ENCODE results near the gene DHRS12. TPM values are rescaled to one million over a fixed set of nuclear protein-coding genes. Genes with fewer than 3 reads are reported as not detected.

The DHRS12 gene, protein sequence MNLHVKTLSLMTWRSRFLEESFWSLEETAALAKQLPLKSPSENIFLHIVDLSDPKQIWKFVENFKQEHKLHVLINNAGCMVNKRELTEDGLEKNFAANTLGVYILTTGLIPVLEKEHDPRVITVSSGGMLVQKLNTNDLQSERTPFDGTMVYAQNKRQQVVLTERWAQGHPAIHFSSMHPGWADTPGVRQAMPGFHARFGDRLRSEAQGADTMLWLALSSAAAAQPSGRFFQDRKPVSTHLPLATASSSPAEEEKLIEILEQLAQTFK
- total RNA-seq, result 5.2 TPM

GRCh38 chr13:51803422-51804294, at the start of gene DHRS12:
Gene DHRS12, minus strand, starts transcription at chr13:51804163. Its CDS starts 4,504 bp downstream, at chr13:51799659.
- Histone ChIP-seq H3K9ac (ENCODE audit: low read depth in 1 of 3, low read length in 3 of 3) (peak within 1 kb of the TSS; percentile 96 to 99 (median 97)), H3K27me3 (ENCODE audit: control insufficient read depth in 3 of 3, insufficient read depth in 3 of 3, low read length in 3 of 3) (no peaks in the 10 kb centered on the region), H3K9me3 (ENCODE audit: control insufficient read depth in 3 of 3, low read length in 3 of 3) (no peaks in the 10 kb centered on the region), H3K4me1 (ENCODE audit: control insufficient read depth in 3 of 3, insufficient read depth in 3 of 3, low read length in 3 of 3) (peaks cover 39 to 50% (median 44%) of the 10 kb centered on the region in 3 donors), H3K27ac (ENCODE audit: low read depth, low read length) (peak within 1 kb of the TSS; percentile 98), H3K4me3 (ENCODE audit: low read length in 3 of 3) (peak within 1 kb of the TSS; percentile 82 to 92 (median 86)), H3K36me3 (ENCODE audit: control insufficient read depth in 3 of 3, insufficient read depth in 3 of 3, low read length in 3 of 3) (peaks cover 0 to 2% (median 0%) of the 10 kb centered on the region in 3 donors)

DNA sequence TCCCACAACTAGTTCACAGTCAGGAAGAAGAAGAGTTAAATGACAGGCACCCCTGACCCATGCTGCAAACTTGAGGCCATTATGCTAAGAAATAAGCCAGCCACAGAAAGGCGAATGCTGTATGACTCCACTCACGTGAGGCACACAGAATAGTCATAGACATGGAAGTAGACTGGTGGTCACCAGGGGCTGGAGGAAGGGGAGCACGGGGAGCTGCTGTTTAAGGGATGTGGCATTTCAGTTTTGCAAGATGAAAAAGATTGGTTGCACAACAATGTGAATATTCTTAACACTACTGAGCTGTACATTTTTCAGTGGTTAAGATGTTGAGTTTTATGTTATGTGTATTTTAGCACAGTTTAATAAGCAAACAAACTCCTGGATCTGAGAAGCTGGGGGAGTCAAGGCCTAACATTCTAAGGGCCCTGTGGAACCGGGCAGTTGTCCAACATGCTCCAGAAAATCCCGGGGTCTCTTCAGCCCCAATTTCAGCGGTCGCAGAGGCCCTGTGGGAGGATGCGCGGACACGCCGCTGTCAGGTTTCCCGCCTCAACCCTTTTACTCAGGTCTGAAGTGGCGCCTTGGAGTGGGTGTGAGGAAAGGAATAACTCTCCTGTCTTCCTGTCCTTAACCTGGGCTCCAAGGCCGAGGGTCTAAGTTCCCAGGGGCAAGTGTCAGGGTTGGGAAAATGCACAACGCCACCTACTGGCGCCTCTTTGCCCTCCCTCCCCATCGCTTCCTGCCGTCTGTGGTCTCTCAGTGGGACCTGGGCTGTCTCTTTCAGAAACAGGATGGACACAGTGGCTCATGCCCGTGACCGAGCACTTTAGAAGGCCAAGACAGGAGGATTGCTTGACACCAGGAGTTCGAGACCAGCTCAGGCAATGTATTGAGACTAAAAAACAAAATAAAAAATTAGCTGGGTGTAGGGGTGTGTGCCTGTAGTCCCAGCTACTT, 45.5 kb upstream of the DHRS12 start:
- no peaks in the 10 kb centered on the region for H3K36me3 ChIP-seq (ENCODE audit: control insufficient read depth in 3 of 3, insufficient read depth in 3 of 3, low read length in 3 of 3)
- peaks cover 2 to 6% (median 3%) of the 10 kb centered on the region in 3 donors for H3K4me1 ChIP-seq (ENCODE audit: control insufficient read depth in 3 of 3, insufficient read depth in 3 of 3, low read length in 3 of 3)
- no peak overlapping the region for H3K4me3 ChIP-seq (ENCODE audit: low read length in 3 of 3)

DNA sequence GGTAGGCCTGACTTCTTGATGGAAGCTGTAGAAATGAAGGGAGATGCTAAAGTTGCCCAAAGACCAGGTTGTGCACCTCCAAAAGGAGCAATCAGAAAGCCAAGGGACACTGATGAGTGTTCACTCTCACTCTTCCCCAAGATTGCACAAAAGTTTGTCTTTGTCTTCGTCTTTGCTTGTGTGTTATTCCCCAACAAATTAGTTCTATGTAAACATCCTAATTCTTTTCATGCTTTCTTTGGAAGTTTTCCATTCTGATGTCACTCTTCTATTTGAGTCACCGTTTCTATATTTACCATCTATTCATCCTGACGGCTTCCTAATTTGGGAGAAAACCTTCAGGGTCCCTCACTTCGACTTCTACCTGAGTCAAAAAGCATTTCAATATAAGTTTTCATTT, 44.7 kb upstream of the DHRS12 start:
- Histone ChIP-seq H3K4me3 (ENCODE audit: low read length in 3 of 3) (no peak overlapping the region), H3K36me3 (ENCODE audit: control insufficient read depth in 3 of 3, insufficient read depth in 3 of 3, low read length in 3 of 3) (no peaks in the 10 kb centered on the region), H3K4me1 (ENCODE audit: control insufficient read depth in 3 of 3, insufficient read depth in 3 of 3, low read length in 3 of 3) (peaks cover 2 to 6% (median 3%) of the 10 kb centered on the region in 3 donors), H3K27ac (ENCODE audit: low read depth, low read length) (no peak overlapping the region), H3K27me3 (ENCODE audit: control insufficient read depth in 3 of 3, insufficient read depth in 3 of 3, low read length in 3 of 3) (no peaks in the 10 kb centered on the region), H3K9ac (ENCODE audit: low read depth in 1 of 3, low read length in 3 of 3) (no peak overlapping the region), H3K9me3 (ENCODE audit: control insufficient read depth in 3 of 3, low read length in 3 of 3) (no peaks in the 10 kb centered on the region)

More for the DNA sequence above, 45.5 kb upstream of the DHRS12 start:
- no peaks in the 10 kb centered on the region for H3K27me3 ChIP-seq (ENCODE audit: control insufficient read depth in 3 of 3, insufficient read depth in 3 of 3, low read length in 3 of 3)
- no peak overlapping the region for H3K27ac ChIP-seq (ENCODE audit: low read depth, low read length)
- no peak overlapping the region for H3K9ac ChIP-seq (ENCODE audit: low read depth in 1 of 3, low read length in 3 of 3)
- H3K9me3 ChIP-seq (ENCODE audit: control insufficient read depth in 3 of 3, low read length in 3 of 3), result no peaks in the 10 kb centered on the region

DNA sequence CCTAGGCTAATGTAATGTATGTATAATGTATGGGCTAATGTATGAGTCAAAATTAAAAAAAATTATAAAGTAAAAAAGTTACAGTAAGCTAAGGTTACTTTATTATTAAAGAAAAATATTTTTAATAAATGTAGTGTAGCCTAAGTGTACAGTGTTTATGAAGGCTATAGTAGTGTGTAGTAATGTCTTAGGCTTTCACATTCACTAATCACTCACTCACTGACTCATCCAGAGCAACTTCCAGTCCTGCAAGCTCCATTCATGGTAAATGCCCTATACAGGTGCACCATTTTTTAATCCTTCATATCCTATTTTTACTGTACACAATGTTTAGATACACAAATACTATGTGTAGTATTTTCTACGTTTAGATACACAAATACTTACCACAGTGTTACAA, 42.8 kb upstream of the DHRS12 start:
- Histone ChIP-seq H3K4me3 (ENCODE audit: low read length in 3 of 3) (no peak overlapping the region), H3K36me3 (ENCODE audit: control insufficient read depth in 3 of 3, insufficient read depth in 3 of 3, low read length in 3 of 3) (no peaks in the 10 kb centered on the region), H3K9me3 (ENCODE audit: control insufficient read depth in 3 of 3, low read length in 3 of 3) (no peaks in the 10 kb centered on the region), H3K4me1 (ENCODE audit: control insufficient read depth in 3 of 3, insufficient read depth in 3 of 3, low read length in 3 of 3) (peaks cover 2 to 6% (median 3%) of the 10 kb centered on the region in 3 donors), H3K9ac (ENCODE audit: low read depth in 1 of 3, low read length in 3 of 3) (no peak overlapping the region), H3K27me3 (ENCODE audit: control insufficient read depth in 3 of 3, insufficient read depth in 3 of 3, low read length in 3 of 3) (no peaks in the 10 kb centered on the region), H3K27ac (ENCODE audit: low read depth, low read length) (no peak overlapping the region)

DNA sequence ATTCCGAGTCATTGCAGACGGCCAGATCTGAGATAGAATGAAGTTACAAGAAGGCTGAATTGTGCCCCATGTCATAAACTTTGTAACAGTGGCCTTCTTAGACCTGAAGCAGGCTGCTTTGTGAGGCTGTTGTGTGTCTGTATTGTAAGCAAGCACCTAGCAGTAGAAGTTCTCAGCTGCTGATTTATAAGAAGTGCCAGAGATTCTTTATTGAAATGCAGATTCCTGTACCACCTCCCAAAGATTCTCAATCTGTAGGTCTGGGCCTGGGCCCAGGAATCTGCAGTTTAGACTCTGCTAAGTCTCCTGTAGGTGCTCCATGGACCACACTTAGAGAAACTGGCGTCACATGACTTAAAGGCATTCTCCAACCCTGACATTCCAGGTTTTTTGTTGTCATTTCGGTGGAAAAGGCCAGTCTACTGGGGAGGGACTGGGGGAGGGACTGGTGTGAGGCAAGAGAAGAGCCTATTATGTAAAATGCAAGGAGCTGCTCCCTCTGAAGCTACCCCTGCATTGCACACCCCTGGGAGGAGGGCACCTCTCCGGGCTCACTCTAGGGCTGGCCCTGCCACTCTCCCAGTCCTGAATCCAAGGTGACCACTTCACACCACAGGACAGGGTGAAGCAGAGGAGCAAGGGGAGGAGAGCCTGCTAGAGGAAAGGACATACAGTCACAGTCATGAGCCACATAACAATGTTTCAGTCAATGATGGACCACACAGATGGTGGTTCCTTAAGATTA, 41.8 kb upstream of the DHRS12 start:
- H3K27ac ChIP-seq (ENCODE audit: low read depth, low read length), result no peak overlapping the region
- no peaks in the 10 kb centered on the region for H3K36me3 ChIP-seq (ENCODE audit: control insufficient read depth in 3 of 3, insufficient read depth in 3 of 3, low read length in 3 of 3)
- H3K4me3 ChIP-seq (ENCODE audit: low read length in 3 of 3), result no peak overlapping the region
- H3K9ac ChIP-seq (ENCODE audit: low read depth in 1 of 3, low read length in 3 of 3), result no peak overlapping the region
- H3K27me3 ChIP-seq (ENCODE audit: control insufficient read depth in 3 of 3, insufficient read depth in 3 of 3, low read length in 3 of 3), result no peaks in the 10 kb centered on the region
- no peaks in the 10 kb centered on the region for H3K9me3 ChIP-seq (ENCODE audit: control insufficient read depth in 3 of 3, low read length in 3 of 3)
- peaks cover 2 to 6% (median 3%) of the 10 kb centered on the region in 3 donors for H3K4me1 ChIP-seq (ENCODE audit: control insufficient read depth in 3 of 3, insufficient read depth in 3 of 3, low read length in 3 of 3)

- no peak within 1 kb of the TSS for H3K27ac ChIP-seq (ENCODE audit: low read depth, low read length)
Measured at GRCh38 chr13:51844862-51845573, 41.1 kb upstream of the DHRS12 start, which contains the start of gene TMEM272. Gene TMEM272, minus strand, starts transcription at chr13:51845177. Its CDS starts 6,647 bp downstream, at chr13:51838530.

GRCh38 chr13:51843529-51843928, 39.6 kb upstream of the DHRS12 start:
- Histone ChIP-seq H3K36me3 (ENCODE audit: control insufficient read depth in 3 of 3, insufficient read depth in 3 of 3, low read length in 3 of 3) (no peaks in the 10 kb centered on the region), H3K9ac (ENCODE audit: low read depth in 1 of 3, low read length in 3 of 3) (no peak overlapping the region), H3K27ac (ENCODE audit: low read depth, low read length) (no peak overlapping the region), H3K9me3 (ENCODE audit: control insufficient read depth in 3 of 3, low read length in 3 of 3) (no peaks in the 10 kb centered on the region), H3K4me3 (ENCODE audit: low read length in 3 of 3) (no peak overlapping the region), H3K27me3 (ENCODE audit: control insufficient read depth in 3 of 3, insufficient read depth in 3 of 3, low read length in 3 of 3) (no peaks in the 10 kb centered on the region), H3K4me1 (ENCODE audit: control insufficient read depth in 3 of 3, insufficient read depth in 3 of 3, low read length in 3 of 3) (peaks cover 2 to 6% (median 3%) of the 10 kb centered on the region in 3 donors)

More at GRCh38 chr13:51844862-51845573, 41.1 kb upstream of the DHRS12 start, which contains the start of gene TMEM272:
- H3K4me3 ChIP-seq (ENCODE audit: low read length in 3 of 3), result peak within 1 kb of the TSS; percentile 19 to 54 (median 49)
- no peak within 1 kb of the TSS for H3K9ac ChIP-seq (ENCODE audit: low read depth in 1 of 3, low read length in 3 of 3)
- H3K9me3 ChIP-seq (ENCODE audit: control insufficient read depth in 3 of 3, low read length in 3 of 3), result no peaks in the 10 kb centered on the region
- H3K36me3 ChIP-seq (ENCODE audit: control insufficient read depth in 3 of 3, insufficient read depth in 3 of 3, low read length in 3 of 3), result no peaks in the 10 kb centered on the region
- H3K4me1 ChIP-seq (ENCODE audit: control insufficient read depth in 3 of 3, insufficient read depth in 3 of 3, low read length in 3 of 3), result peaks cover 2 to 6% (median 3%) of the 10 kb centered on the region in 3 donors
- no peaks in the 10 kb centered on the region for H3K27me3 ChIP-seq (ENCODE audit: control insufficient read depth in 3 of 3, insufficient read depth in 3 of 3, low read length in 3 of 3)

GRCh38 chr13:51841732-51842131, 37.8 kb upstream of the DHRS12 start:
- H3K27ac ChIP-seq (ENCODE audit: low read depth, low read length), result no peak overlapping the region
- no peaks in the 10 kb centered on the region for H3K9me3 ChIP-seq (ENCODE audit: control insufficient read depth in 3 of 3, low read length in 3 of 3)
- peaks cover 2 to 6% (median 3%) of the 10 kb centered on the region in 3 donors for H3K4me1 ChIP-seq (ENCODE audit: control insufficient read depth in 3 of 3, insufficient read depth in 3 of 3, low read length in 3 of 3)
- H3K36me3 ChIP-seq (ENCODE audit: control insufficient read depth in 3 of 3, insufficient read depth in 3 of 3, low read length in 3 of 3), result no peaks in the 10 kb centered on the region
- no peaks in the 10 kb centered on the region for H3K27me3 ChIP-seq (ENCODE audit: control insufficient read depth in 3 of 3, insufficient read depth in 3 of 3, low read length in 3 of 3)
- H3K9ac ChIP-seq (ENCODE audit: low read depth in 1 of 3, low read length in 3 of 3), result no peak overlapping the region
- H3K4me3 ChIP-seq (ENCODE audit: low read length in 3 of 3), result no peak overlapping the region

Measured in skeletal muscle tissue (tissue), 4 donors.